Transverse colon (tissue), 4 donors: Measurements from ENCODE around the gene CAMSAP1. TPM values are rescaled to one million over a fixed set of nuclear protein-coding genes. Genes with fewer than 3 reads are reported as not detected.
"Not testable (repeated sequence)": the region's sequence is repeated elsewhere in the genome, so short reads cannot be mapped to it uniquely, and the experiment has no call there.

Experiments
- DNase-seq: peaks from one replicate; pipeline ENCODE4 v3.0.0-alpha.2; 2019
- H3K27ac ChIP-seq, 4 donors: fragments of 200-600 bp; sonication (generic); 2 replicates each; pipeline ENCODE4 v1.5.1; 2016 to 2018; ENCODE audit warnings: inconsistent platforms in 4 of 4
- H3K27me3 ChIP-seq: fragments of 200-600 bp; sonication (generic); 2 replicates; pipeline ENCODE4 v1.5.1; 2017; ENCODE audit warnings: inconsistent platforms
- H3K36me3 ChIP-seq, 4 donors: fragments of 200-600 bp; sonication (generic); 2 replicates each; pipeline ENCODE4 v1.5.1; 2017 to 2019; ENCODE audit warnings: inconsistent platforms in 4 of 4
- H3K4me1 ChIP-seq, 4 donors: fragments of 200-600 bp; sonication (generic); 2 replicates each; pipeline ENCODE4 v1.5.1; 2017 to 2020; ENCODE audit warnings: inconsistent platforms in 4 of 4
- H3K4me3 ChIP-seq, 4 donors: fragments of 200-600 bp; sonication (generic); 1 replicate in 1 of 4; 2 replicates in 3 of 4; pipeline versions ENCODE4 v1.5.1 to v1.6.1; 2017 to 2019; ENCODE audit warnings: inconsistent platforms in 4 of 4
- H3K9me3 ChIP-seq, 2 donors: fragments of 200-600 bp; sonication (generic); 2 replicates each; pipeline ENCODE4 v1.5.1; 2017 to 2019; ENCODE audit warnings: inconsistent platforms in 2 of 2
- EP300 ChIP-seq: sonication (generic); formaldehyde crosslinking; IDR thresholded peaks from one replicate; pipeline ENCODE4 v1.6.1; 2017; ENCODE audit warnings: antibody characterized with exemption, low read depth
- POLR2A ChIP-seq: fragments of 450-650 bp; IDR thresholded peaks from one replicate; pipeline ENCODE4 v1.6.1; 2016; ENCODE audit warnings: antibody characterized with exemption, mild to moderate bottlenecking, moderate library complexity
- POLR2AphosphoS5 ChIP-seq, 3 donors: sonication (generic); formaldehyde crosslinking; IDR thresholded peaks; one replicate each; pipeline ENCODE4 v1.6.1; 2016; ENCODE audit warnings: antibody characterized with exemption in 3 of 3
- WGBS, 2 donors: methylation state at CpG; one replicate each; pipeline ENCODE4 v1.1.5; 2018; ENCODE audit warnings: low coverage in 1 of 2; 5-methylcytosine and 5-hydroxymethylcytosine counted together
- in situ Hi-C, 4 donors: fragments of 200-750 bp; cut with MboI; loops; one replicate each; pipeline versions ENCODE4 v1.15.0 to v1.15.1; 2017; ENCODE audit warnings: low sequenced_read_pairs in 3 of 4, low pct_ligation_motif_present in 1 of 4, low pct_unique_long_range_greater_than_20kb in 1 of 4
- intact Hi-C: fragments of 100-400 bp; cut with DNase I; formaldehyde crosslinking; loops from one replicate; pipeline ENCODE4 v1.15.1; 2023; ENCODE audit warnings: low total_unique reads
- total RNA-seq, 4 donors: library from RNA; depleted of rRNA; stranded (reverse); fragments of >200 nt; gene quantifications; one replicate each; pipeline ENCODE4 v1.1.0, GENCODE V29; 2016
- TF ChIP-seq, protein P1 (sequence below), 5 experiments: fragments of 200-600 bp in 3 of 5; fragments of 450-650 bp in 2 of 5; sonication (generic) in 3 of 5; IDR thresholded peaks; 1 replicate in 2 of 5; 2 replicates in 3 of 5; pipeline ENCODE4 v1.5.1; 2016 to 2017; ENCODE audit warnings: antibody characterized with exemption in 5 of 5, inconsistent platforms in 3 of 5, mild to moderate bottlenecking in 2 of 5, moderate library complexity in 1 of 5

CAMSAP1 gene
- total RNA-seq, 4 donors from 2014 or later, result 17.3 to 88.0 (median 23.8) TPM

DNA sequence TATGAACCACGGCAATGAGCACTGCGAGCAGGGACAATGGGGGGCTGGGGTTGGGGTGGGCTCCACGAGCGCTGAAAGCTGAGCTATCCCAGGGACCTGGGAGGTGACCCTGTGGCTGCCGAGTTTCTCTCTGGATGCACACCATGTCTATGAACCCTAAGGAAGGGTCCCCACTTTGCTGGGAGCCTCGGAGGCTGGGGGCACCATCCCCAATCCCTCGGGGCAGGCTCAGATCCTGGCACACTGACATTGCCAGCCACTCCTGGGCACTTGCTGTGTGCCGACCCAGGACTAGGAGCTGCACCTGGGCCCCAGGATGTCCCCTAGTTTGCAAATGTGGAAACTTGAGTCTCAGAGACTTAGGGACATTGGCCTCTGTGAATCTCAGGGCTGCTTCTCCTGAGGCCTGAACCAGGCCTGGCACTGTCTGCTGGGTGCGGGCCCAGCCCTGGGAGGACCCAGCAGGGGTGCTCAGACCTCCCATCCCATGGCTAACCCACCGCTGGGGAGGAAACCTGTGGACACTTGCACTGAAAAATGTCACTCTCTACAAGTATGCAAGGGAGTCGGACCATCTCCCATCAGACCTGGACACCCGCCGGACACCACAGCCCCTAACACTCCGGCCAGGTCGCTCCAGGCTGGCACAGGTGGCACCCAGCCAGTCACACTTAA lies 13.0 kb upstream of the CAMSAP1 start:
- DNase-seq, result no peak
- in situ Hi-C loops, result no loop called here
- Histone ChIP-seq H3K4me1 (no peaks in the 10 kb centered on the region), H3K27me3 (no peaks in the 10 kb centered on the region), H3K9me3 (peaks cover 26 to 35% of the 10 kb centered on the region in 2 donors), H3K27ac (no peak overlapping the region), H3K36me3 (peaks cover 0 to 13% (median 8%) of the 10 kb centered on the region in 4 donors), H3K4me3 (no peak overlapping the region)
- intact Hi-C loops, result no loop called here
- WGBS, 2 donors, result 90% methylated on average over 15 of the region's 15 CpGs; no CpG with 5 or more reads in 1 of the 2 donors
- TF ChIP-seq, protein P1, sequence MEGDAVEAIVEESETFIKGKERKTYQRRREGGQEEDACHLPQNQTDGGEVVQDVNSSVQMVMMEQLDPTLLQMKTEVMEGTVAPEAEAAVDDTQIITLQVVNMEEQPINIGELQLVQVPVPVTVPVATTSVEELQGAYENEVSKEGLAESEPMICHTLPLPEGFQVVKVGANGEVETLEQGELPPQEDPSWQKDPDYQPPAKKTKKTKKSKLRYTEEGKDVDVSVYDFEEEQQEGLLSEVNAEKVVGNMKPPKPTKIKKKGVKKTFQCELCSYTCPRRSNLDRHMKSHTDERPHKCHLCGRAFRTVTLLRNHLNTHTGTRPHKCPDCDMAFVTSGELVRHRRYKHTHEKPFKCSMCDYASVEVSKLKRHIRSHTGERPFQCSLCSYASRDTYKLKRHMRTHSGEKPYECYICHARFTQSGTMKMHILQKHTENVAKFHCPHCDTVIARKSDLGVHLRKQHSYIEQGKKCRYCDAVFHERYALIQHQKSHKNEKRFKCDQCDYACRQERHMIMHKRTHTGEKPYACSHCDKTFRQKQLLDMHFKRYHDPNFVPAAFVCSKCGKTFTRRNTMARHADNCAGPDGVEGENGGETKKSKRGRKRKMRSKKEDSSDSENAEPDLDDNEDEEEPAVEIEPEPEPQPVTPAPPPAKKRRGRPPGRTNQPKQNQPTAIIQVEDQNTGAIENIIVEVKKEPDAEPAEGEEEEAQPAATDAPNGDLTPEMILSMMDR (IDR thresholded peaks at IDR 0.05), result no peak
- TF ChIP-seq POLR2A (no peak), EP300 (no peak), POLR2AphosphoS5 (IDR thresholded peaks at IDR 0.05) (no peak)

DNA sequence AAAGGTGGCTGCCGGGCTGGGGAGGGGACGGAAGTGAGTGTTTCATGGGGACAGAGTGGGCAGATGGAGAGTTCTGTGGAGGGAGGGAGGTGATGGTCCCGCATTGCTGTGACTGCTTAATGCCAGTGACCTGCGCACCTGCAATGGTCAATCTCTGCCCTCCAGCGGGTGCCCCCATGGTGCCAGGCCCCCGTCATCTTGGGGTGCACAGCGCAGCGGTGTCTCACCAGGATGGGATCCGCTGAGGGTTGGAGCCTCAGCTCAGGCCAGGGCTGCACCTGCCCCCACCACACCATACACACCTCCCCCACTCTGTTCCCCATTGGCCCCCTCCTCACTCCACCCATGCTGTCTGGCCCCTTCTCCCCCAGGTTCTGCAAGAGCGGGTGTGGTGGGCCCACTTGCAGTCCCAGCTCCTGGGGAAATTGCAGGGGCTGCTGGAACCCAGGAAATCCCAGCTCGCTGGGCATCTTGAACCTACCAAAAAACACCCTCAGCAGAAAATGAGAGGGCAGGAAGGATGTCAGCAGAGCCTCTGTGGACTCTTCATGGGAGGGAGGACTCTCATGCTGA lies 12.1 kb upstream of the CAMSAP1 start:
- 100% methylated on average over 11 of the region's 11 CpGs; no CpG with 5 or more reads in 1 of the 2 donors for WGBS, 2 donors
- no peaks in the 10 kb centered on the region for H3K27me3 ChIP-seq
- TF ChIP-seq, protein P1 (IDR thresholded peaks at IDR 0.05), result no peak
- TF ChIP-seq POLR2AphosphoS5 (IDR thresholded peaks at IDR 0.05) (no peak), POLR2A (no peak)
- no peaks in the 10 kb centered on the region for H3K4me1 ChIP-seq
- in situ Hi-C loops, result no loop called here
- DNase-seq, result no peak
- H3K4me3 ChIP-seq, result no peak overlapping the region
- H3K36me3 ChIP-seq, result peaks cover 0 to 23% (median 13%) of the 10 kb centered on the region in 4 donors
- intact Hi-C loops, result no loop called here
- peaks cover 34 to 39% of the 10 kb centered on the region in 2 donors for H3K9me3 ChIP-seq
- no peak overlapping the region for H3K27ac ChIP-seq

DNA sequence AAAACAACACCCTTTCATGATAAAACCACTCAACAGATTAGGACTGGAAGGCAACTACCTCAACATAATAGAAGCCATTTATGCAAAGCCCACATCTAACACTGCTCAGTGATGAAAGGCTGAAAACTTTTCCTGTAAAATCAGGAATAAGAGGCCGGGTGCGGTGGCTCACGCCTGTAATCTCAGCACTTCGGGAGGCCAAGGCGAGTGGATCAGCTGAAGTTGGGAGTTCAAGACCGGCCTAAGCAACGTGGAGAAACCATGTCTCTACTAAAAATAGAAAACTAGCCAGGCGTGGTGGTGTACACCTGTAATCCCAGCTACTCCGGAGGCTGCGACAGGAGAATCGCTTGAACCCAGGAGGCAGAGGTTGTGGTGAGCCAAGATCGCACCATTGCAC lies 8.9 kb upstream of the CAMSAP1 start:
- in situ Hi-C loops, H3K27me3 ChIP-seq: not testable (repeated sequence)
- H3K36me3 ChIP-seq, result peaks cover 0 to 34% (median 16%) of the 10 kb centered on the region in 4 donors

DNA sequence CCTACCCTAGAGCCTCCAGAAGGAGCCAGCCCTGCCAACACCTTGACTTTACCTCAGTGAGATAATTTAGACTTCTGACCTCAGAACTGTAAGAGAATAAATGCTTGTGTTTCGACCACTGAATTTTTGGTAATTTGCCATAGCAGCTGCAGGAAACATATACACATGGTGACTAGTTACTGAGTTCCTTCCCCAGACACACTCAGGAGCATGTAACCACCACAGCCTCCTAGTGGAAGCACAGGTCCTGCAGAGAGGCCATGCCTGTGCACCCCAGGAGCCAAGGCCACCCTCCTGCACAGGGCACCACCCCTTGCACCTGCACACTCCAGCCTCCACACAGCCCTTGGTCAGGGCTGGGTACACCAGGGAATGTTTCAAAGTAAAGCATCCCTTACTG lies 7.6 kb upstream of the CAMSAP1 start:
- Histone ChIP-seq H3K36me3 (peaks cover 0 to 34% (median 16%) of the 10 kb centered on the region in 4 donors), H3K4me3 (no peak overlapping the region), H3K27ac (no peak overlapping the region), H3K4me1 (peaks cover 0 to 1% (median 0%) of the 10 kb centered on the region in 4 donors), H3K9me3 (peaks cover 34 to 45% of the 10 kb centered on the region in 2 donors), H3K27me3 (no peaks in the 10 kb centered on the region)
- in situ Hi-C loops (no loop called here), intact Hi-C loops (no loop called here)
- TF ChIP-seq, protein P1 (IDR thresholded peaks at IDR 0.05), result no peak
- TF ChIP-seq EP300 (no peak), POLR2A (no peak), POLR2AphosphoS5 (IDR thresholded peaks at IDR 0.05) (no peak)
- DNase-seq, result no peak
- WGBS, 2 donors, result 94% methylated on average over 1 of the region's 1 CpG; no CpG with 5 or more reads in 1 of the 2 donors

More for the DNA sequence above, 8.9 kb upstream of the CAMSAP1 start:
- H3K4me1 ChIP-seq, DNase-seq, intact Hi-C loops, H3K4me3 ChIP-seq, H3K27ac ChIP-seq: not testable (repeated sequence)
- H3K9me3 ChIP-seq, result peaks cover 34 to 45% of the 10 kb centered on the region in 2 donors
- 90 to 97% methylated on average over 2 to 12 of the region's 12 CpGs for WGBS, 2 donors

DNA sequence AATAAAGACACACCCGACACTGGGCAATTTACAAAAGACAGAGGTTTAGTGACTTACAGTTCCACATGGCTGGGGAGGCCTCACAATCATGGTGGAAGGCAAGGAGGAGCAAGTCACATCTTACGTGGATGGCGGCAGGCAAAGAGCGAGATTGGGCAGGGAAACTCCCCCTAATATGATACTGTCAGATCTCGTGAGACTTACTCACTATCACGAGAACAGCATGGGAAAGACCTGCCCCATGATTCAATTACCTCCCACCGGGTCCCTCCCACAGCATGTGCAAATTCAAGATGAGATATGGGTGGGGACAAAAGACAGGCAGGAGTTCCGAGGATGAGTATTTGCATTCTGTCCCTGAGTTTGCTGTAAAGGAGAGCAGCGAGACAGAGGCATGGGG lies 3.9 kb upstream of the CAMSAP1 start:
- Histone ChIP-seq H3K9me3 (peaks cover 15 to 18% of the 10 kb centered on the region in 2 donors), H3K4me1 (peaks cover 14 to 22% (median 15%) of the 10 kb centered on the region in 4 donors), H3K36me3 (peaks cover 0 to 30% (median 16%) of the 10 kb centered on the region in 4 donors)
- H3K4me3 ChIP-seq, DNase-seq, H3K27ac ChIP-seq, intact Hi-C loops, in situ Hi-C loops, H3K27me3 ChIP-seq: not testable (repeated sequence)
- 90 to 100% methylated on average over 2 to 9 of the region's 9 CpGs for WGBS, 2 donors
